ENCODE measurements around the gene PCED1B.
"Not testable (repeated sequence)": the region's sequence is repeated elsewhere in the genome, so short reads cannot be mapped to it uniquely, and the experiment has no call there.

Gene PCED1B

GRCh38 chr12:47095446-47096236 lies 16.2 kb downstream of the PCED1B start:
- no peak for DNase-seq

GRCh38 chr12:47097276-47097896 lies 18.0 kb downstream of the PCED1B start:
- no peak for DNase-seq

- DNase-seq, result no peak
These were observed 18.7 kb downstream of the PCED1B start for GRCh38 chr12:47098099-47098498.

GRCh38 chr12:47099610-47100009 lies 20.2 kb downstream of the PCED1B start:
- DNase-seq, result no peak

- DNase-seq, result no peak
These were observed 20.7 kb downstream of the PCED1B start for GRCh38 chr12:47100160-47100559.

- no peak for DNase-seq
These were observed 23.0 kb downstream of the PCED1B start for GRCh38 chr12:47102406-47102805.

GRCh38 chr12:47102845-47103651 lies 23.6 kb downstream of the PCED1B start:
- no peak for DNase-seq

GRCh38 chr12:47105914-47106674 lies 26.7 kb downstream of the PCED1B start:
- DNase-seq, result no peak

GRCh38 chr12:47107446-47107845 lies 28.0 kb downstream of the PCED1B start:
- DNase-seq, result no peak

- DNase-seq, result no peak
These were observed 28.5 kb downstream of the PCED1B start for GRCh38 chr12:47107926-47108325.

GRCh38 chr12:47110011-47110541 lies 30.7 kb downstream of the PCED1B start:
- DNase-seq, result no peak

GRCh38 chr12:47110718-47111391 lies 31.4 kb downstream of the PCED1B start:
- DNase-seq, result no peak

- DNase-seq, result no peak
These were observed 32.0 kb downstream of the PCED1B start for GRCh38 chr12:47111392-47111778.

- no peak for DNase-seq
These were observed 32.4 kb downstream of the PCED1B start for GRCh38 chr12:47111854-47112253.

- DNase-seq, result no peak
These were observed 33.3 kb downstream of the PCED1B start for GRCh38 chr12:47112679-47113078.

GRCh38 chr12:47114481-47114892 lies 35.1 kb downstream of the PCED1B start:
- no peak for DNase-seq

- not testable (repeated sequence) for DNase-seq
These were observed 37.9 kb downstream of the PCED1B start for GRCh38 chr12:47117305-47117704.

GRCh38 chr12:47120736-47121135 lies 41.3 kb downstream of the PCED1B start:
- no peak for DNase-seq

GRCh38 chr12:47121146-47121545 lies 41.7 kb downstream of the PCED1B start:
- DNase-seq, result no peak

GRCh38 chr12:47122602-47123001 lies 43.2 kb downstream of the PCED1B start:
- DNase-seq, result no peak

- DNase-seq, result no peak
These were observed 44.3 kb downstream of the PCED1B start for GRCh38 chr12:47123730-47124129.

GRCh38 chr12:47124451-47124850 lies 45.0 kb downstream of the PCED1B start:
- no peak for DNase-seq

All from femur (tissue), 1 donor.